NCI-H345 (cell line): ENCODE results near the gene SMG6.

ENCODE experiments used
- DNase-seq: peaks from one replicate; lab custom pipeline; 2025; lab: John Stamatoyannopoulos, UW

The SMG6 gene

DNA sequence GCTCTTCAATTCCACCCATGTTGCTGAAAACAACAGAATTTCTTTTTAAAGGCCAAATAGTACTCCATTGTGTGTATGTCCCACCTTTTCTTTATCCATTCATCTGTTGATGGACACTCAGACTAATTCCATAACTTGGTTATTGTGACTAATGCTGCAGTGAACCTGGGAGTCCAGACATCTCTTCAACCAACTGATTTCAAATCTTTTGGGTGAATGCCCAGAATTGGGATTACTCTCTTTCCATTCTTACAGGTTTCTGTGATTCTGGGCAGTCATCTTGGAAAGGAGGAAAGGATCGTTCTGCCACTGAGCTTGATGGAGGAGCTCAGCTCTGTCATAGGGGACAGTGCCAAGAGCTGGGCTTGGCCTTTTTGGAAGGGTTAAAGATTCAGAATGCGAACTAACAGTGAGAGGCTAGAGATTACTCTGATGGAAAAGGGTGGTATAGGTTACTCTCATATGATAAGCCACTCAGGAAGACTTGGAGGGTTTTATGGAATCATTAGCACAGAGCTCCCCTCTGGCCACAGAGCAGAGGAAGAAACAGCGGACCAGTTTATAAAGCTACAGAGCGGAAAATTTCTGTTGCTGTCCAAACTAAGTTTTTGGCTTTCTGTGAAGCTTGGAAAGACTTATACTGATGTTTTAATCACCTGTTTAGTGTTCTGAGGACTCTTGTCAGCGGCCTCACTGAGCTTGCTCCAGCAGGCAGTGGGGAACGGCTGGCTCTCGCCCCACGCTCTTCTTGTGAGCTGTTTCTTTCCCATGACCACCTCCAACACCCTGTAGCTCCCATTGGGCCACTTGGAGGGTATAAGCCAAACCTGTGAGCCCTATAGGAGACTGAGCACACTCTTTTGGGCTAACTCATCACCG, 200.4 kb downstream of the SMG6 start:
- DNase-seq, result no peak

DNA sequence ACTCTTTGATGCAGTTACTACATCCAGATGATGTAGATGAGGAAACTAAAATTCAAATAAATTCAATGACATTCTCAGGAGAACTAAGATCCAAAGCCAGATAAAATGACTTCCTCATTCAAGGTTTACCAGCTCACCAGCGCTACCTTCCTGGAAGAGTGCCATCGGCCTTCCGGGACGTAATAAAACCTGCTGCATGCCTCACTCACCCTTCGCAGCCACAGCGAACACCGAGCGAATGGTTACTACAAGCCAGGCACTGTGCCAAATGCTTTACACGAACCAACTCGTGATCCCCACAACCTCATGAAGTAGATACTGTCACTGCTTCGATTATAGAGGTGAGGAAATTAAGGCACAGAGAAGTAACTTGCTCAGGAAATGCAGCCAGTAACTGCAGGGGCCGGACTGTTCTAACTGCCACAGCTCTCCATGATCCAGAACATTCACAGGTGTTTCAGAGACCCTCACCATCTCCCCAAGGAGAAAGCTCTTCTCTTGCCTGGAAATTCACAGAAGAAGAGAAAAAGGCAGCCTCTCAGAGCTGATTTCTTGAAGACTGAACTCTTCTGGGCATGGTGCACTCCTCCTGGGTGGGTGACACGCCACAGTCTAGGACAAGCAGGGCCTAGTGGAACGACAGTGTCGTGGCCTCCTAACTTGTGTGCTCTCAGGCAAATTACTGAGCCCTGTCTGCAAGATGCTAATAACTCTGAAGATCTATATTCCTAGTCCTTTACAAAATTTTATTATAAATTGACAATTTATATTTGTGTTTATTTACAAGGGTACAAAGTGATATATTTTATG, 201.9 kb downstream of the SMG6 start:
- no peak for DNase-seq

- no peak for DNase-seq
Measured at GRCh38 chr17:2095536-2095910, 208.1 kb downstream of the SMG6 start.

DNA sequence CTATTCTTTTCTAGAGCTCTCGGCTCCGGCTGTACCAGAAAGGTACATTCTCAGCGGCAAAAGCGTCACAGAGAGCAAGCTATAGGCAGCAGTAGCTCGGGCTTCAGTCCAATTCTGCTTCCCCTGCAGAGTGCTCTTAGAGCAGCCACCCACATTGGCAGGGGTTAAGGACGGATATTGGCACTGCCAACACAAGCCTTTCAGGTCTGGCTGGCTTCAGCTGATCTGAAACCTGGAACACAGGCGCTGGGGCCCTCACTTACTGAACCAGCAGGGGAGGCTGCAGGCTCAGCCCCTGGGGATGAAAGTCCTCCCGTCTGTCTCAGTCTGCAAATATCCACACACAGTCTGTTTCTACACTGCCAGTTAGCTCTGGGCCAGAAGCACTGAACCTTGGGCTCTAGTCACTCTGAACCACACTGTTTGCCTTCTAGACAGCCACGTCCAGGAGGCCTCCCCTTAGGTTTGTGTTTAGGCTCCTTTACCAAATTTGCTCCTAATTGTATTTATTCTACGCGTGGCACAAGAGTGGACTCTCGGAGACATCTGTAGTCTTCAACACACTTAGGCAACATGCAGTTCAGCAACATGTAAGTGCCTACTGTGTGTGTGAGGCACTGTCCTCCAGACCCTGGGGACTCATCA, 208.6 kb downstream of the SMG6 start:
- no peak for DNase-seq

GRCh38 chr17:2093349-2093748, 210.2 kb downstream of the SMG6 start:
- no peak for DNase-seq

- no peak for DNase-seq
Measured at GRCh38 chr17:2092253-2092652, 211.3 kb downstream of the SMG6 start.

DNA sequence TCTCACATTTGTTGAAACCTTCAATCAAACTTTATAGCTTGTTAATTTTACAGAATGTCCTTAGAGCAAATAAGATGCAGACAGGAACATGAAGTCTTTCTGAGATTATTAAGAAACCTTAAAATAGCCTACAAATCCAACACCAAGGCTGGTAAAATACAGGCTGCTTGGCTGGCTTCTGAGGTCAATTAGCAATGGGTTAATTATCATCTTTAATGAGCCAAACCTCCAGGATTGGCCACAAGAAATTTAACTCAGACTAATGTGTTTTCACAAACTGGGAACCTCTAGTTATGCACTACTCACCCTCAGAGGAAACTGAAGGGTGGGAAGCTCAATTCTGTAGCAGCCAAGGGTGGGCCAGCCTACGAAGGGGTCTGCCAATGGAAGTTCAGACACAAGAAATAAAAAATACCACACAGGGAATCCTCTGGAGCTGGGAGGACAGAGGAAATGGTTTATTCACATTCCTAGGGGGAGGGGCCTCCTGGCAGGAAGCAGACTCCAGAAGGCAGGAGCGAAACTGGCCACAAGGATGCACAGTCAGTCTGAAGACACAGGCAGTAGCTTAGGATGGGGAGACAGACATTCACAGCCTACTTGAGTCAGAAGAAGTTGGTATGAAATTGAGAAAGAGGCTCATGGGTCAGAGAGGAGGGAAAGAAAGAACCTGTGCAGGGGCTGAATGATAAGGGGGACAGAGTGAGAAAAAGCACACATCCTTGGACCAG, 212.6 kb downstream of the SMG6 start:
- DNase-seq, result no peak

DNA sequence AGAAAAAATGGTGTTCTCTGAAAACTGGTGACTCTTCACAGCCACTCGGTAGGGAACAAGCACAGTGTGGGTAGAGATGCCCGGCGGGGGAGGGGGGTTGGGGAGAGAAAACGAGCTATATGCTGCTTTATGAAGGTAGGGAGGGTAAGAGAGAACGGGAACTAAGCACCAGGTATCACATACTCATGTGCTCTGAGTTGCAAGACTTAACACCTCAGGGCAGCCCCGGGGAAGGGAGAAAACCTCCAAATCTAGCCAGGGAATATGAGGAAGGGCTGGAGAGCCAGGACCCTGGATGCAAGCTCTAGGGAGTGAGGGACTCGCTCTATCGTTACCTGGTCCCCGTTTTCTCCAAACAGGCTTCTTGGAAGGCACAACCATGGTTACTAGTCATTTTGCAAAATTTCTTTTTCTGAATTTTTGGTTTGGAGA, 213.4 kb downstream of the SMG6 start:
- DNase-seq, result no peak

- no peak for DNase-seq
Measured at GRCh38 chr17:2089021-2089422, 214.6 kb downstream of the SMG6 start.

DNA sequence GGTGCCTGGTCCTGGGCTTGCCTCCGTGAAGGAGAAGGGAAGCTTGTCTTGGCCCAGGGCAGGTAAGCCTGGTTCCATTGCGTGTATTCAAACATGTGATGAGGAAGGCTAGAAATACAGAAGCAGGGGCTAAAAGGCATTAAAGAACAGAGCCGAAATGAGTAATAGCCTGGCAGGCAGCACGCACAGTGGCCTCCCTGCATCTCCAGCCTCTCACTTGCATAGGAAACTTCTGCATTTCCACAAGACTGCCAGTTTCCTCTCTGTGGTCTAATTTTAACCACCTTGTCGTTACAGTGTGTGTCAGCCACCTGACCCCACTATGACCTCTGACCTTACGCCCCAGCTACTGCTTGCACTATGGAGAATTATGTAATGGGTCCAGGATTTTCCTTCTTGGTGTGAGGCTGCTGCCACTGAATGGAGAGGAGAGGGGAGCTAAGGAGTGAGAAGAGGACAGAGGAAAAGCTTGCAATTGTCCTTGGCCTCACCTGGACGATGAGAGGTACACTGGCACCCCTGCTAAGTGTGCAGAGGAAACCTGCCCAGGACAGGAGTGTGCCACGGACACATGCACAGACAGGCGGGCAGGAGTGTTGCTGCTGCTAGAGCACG, 215.9 kb downstream of the SMG6 start:
- no peak for DNase-seq

DNA sequence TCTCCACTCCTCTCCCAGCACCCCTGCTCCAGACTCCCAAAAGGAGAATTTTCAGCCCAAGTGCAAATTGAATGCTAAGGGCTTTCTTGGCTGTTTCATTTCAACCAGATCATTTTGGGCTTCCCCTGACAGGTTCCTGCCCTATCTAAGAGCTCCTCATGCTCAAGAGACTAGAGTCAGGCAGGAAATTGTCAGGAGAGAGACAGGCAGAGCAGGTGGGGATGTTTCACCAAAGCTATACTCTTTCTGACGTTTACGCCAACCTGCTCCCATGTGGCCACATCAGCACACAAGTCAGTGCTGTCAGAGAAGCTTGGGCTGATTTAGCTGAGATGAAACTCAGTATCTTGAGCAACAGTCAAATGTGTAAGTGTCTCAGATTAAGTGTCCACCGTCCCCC, 217.3 kb downstream of the SMG6 start:
- DNase-seq, result no peak

GRCh38 chr17:2085648-2085949, 218.0 kb downstream of the SMG6 start:
- no peak for DNase-seq

DNA sequence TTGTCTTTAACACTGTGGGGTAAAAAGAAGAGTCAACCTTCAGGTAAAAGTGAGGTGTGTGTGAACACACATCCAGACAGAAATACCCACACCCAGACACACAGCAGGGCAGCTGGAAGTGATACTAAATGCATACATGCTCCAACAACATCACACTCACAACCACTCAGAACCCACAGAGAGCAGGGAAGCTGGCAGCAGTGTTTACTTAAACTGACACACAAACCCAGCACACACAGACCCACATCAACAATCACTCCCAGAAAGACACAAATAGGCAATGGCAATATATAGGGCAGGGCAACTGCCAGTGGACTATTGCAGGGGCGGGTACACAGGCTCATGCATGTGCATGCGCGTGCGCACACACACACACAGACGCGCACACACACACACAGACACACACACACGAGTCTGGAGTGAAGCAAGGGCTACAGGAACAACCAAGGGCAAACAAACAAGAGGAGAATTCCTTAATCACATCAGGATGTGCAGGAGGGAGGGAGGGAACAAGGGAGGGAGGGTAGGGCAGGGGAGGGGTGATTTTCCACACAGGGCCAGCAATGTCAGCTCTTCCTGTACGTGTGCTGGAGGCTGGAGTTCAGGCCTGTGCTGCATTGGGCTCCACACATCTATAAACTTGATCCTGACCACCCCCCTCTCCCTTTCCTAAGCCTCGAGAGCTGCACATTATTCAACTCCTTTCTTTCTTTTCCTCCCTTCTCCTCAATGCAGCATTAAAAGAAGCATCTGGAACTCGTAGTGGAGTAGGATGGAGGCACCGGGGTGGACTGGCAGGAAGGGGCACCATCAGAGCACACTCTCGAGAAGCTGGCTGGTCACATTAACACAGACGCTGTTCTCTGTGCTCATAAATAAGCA, 218.6 kb downstream of the SMG6 start:
- DNase-seq, result no peak

DNA sequence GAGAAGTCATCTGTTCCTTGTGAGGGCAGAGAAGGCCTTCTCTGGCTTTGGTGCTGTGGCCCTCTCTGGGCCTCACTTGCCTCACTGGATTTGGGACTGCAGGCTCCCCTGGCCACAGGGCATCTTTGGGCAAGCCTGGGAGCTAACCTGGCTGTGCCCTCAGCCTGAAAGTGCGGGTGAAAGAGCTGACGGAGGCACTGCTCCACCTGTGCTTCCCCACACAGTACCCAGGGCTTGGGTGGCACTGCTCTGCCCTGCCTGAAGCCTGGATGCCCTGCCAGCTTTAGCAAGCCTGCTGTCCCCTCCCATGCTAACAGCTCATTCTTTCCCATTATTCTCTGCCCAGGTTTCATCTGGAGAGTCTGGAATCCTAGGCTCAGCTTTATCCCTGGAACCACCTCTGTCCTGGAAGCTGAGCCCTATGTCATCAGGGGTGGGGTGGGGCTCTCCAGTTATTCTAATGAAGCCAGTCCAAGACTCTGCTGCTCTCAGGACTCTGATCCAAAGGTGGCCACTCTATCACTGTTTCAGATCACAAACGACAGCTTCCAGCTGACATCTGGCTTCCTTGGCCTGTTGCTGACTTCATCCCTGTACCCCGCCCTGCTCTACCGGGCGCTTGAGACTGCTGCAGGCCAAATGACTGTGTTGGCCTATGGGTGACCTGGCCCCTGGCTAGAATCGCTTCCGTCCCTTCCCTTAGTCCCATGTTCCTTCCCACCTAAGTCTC, 219.4 kb downstream of the SMG6 start:
- DNase-seq, result no peak

DNA sequence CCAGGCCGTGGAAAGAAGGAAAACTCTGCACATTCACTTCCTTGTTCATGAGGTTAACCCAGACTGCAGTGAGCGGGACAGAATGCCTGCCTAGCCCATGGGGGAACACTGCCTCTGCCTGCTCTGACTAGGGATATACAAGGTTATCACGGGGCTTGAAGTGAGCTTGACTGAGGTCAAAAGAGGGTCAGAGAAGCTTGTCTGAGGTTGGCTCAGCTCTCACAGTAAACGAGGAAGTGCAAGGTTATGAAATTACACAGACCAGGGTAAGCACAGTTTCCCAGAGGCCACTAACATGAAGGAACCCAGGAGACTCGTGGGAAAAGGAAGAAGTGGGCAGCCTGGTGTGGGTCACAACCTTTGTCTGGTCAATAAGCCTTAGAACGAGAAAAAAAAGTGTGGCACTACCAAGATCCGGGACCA, 220.0 kb downstream of the SMG6 start:
- DNase-seq, result no peak

DNA sequence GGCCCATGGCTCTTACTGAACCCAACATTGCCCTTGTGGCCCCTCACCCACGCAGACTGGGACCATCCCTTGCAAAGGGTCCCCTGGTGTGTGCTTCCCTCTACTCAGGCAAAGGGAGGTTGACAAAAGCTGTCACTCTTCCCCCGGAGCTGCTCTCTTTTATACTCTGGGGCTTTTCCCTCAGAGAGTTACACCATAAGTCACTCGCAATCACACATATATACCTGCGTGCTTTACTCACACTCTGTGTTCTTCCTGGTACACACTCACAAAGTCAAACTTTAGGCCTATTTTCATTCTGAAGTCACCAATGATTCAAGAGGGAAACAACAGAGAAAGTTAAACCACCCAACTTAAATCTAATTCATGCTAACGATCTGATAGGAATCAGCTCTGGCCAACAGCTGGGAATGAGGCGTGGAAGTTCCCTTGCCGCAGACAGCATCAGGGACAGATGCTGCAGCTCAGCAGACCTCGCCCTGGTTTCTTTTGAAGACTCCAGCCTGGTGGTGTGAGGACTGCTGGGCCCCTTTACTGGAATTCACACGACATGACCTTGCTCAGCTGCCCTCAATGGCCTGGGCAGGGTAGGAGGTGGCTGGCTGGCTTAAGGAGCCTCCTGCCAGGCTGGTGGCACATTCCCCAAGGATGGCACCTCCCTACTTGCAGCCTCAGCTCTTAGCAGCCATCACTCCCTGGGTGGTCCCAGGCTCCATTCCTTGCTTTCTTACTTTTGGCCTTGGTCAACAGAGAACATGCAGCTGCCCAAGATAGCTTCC, 221.4 kb downstream of the SMG6 start:
- DNase-seq, result no peak

- no peak for DNase-seq
Measured at GRCh38 chr17:2081564-2081963, 222.0 kb downstream of the SMG6 start.

GRCh38 chr17:2077040-2077439, 226.5 kb downstream of the SMG6 start:
- no peak for DNase-seq
